ENCODE results near the gene HOXA7.

Gene HOXA7

DNA sequence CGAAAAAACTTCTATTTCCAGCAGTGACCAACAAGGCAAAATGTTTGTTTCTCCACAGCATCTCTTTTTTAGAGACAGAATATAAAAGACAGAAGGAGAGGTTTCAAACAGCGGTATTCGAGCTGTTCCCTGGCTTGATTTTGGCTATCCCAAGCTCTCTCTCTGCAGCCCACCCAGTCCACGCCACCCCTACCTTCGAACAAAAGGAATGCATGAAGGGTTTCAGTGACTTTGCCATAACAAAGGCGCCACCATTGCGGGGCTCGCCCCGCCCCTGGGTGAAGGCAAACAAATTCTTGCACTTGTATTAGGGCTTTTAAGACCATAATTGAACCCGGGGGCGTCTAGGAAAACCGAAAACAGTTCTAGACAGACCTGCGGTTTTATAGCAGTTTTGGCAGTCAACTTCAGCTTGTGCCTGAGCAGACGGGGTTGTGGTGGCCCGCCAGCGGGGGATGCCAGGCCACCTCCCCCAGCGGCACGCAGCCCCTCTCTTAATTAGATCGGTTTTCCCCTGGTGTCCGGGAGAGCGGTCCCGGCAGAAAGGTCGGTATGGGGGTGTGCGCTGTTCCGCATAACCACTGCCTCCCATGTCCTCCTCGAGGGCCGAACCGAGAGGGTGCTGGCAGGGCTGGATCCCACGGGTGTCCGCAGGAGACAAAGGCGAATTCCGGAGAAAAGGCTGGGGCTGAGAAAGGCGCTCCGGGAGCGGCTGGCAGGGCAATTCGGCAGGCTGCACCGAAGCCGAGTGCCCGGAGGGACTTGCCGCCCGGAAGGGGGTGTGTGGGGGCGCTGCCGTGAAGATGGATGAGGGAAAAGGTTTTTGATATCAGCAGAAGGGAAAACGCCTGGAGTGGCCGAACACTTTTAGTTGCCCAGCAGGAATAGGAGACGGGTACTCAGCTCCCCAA is 31.3 kb upstream of the HOXA7 start (continued):
- TF ChIP-seq ZNF341 (tag by site-specific recombination; IDR thresholded peaks at IDR 0.05; ENCODE audit: low read depth) (peak; percentile 89), ZNF510 (tag by site-specific recombination; IDR thresholded peaks at IDR 0.05; ENCODE audit: insufficient replicate concordance) (no peak), ZNF221 (tag by site-specific recombination; IDR thresholded peaks at IDR 0.05; ENCODE audit: borderline replicate concordance) (no peak), REPIN1 (tag by site-specific recombination; IDR thresholded peaks at IDR 0.05; ENCODE audit: low read depth) (no peak), KLF9 (tag by site-specific recombination; IDR thresholded peaks at IDR 0.05; ENCODE audit: low read depth) (peak; percentile 49; the same call in 1 of the 2 replicates), ZNF548 (tag by site-specific recombination; IDR thresholded peaks at IDR 0.05) (no peak), ZNF747 (tag by site-specific recombination; IDR thresholded peaks at IDR 0.05) (no peak), ZNF140 (tag by site-specific recombination; IDR thresholded peaks at IDR 0.05) (no peak), ZNF157 (tag by site-specific recombination; IDR thresholded peaks at IDR 0.05) (no peak), ZNF629 (tag by site-specific recombination; IDR thresholded peaks at IDR 0.05) (no peak), ZBTB21 (tag by site-specific recombination; IDR thresholded peaks at IDR 0.05) (no peak), ZNF677 (tag by site-specific recombination; IDR thresholded peaks at IDR 0.05) (no peak), ZNF777 (tag by site-specific recombination; IDR thresholded peaks at IDR 0.05; ENCODE audit: borderline replicate concordance) (peak; percentile 15; the same call in 1 of the 2 replicates), ZBTB8A (tag by site-specific recombination; IDR thresholded peaks at IDR 0.05) (peak; percentile 93), TCF7L2 (IDR thresholded peaks at IDR 0.05; ENCODE audit: borderline replicate concordance, low read depth, low read length) (no peak), ZFP69B (tag by site-specific recombination; IDR thresholded peaks at IDR 0.05) (no peak), ZNF169 (tag by site-specific recombination; IDR thresholded peaks at IDR 0.05) (no peak), ZSCAN30 (tag by site-specific recombination; IDR thresholded peaks at IDR 0.05) (peak; percentile 22; the same call in 1 of the 2 replicates), PATZ1 (tag by site-specific recombination; IDR thresholded peaks at IDR 0.05) (no peak; the same call in none of the 2 replicates)
- TF ChIP-seq, protein P1, sequence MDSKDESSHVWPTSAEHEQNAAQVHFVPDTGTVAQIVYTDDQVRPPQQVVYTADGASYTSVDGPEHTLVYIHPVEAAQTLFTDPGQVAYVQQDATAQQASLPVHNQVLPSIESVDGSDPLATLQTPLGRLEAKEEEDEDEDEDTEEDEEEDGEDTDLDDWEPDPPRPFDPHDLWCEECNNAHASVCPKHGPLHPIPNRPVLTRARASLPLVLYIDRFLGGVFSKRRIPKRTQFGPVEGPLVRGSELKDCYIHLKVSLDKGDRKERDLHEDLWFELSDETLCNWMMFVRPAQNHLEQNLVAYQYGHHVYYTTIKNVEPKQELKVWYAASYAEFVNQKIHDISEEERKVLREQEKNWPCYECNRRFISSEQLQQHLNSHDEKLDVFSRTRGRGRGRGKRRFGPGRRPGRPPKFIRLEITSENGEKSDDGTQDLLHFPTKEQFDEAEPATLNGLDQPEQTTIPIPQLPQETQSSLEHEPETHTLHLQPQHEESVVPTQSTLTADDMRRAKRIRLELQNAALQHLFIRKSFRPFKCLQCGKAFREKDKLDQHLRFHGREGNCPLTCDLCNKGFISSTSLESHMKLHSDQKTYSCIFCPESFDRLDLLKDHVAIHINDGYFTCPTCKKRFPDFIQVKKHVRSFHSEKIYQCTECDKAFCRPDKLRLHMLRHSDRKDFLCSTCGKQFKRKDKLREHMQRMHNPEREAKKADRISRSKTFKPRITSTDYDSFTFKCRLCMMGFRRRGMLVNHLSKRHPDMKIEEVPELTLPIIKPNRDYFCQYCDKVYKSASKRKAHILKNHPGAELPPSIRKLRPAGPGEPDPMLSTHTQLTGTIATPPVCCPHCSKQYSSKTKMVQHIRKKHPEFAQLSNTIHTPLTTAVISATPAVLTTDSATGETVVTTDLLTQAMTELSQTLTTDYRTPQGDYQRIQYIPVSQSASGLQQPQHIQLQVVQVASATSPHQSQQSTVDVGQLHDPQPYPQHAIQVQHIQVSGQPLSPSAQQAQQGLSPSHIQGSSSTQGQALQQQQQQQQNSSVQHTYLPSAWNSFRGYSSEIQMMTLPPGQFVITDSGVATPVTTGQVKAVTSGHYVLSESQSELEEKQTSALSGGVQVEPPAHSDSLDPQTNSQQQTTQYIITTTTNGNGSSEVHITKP (tag by site-specific recombination; IDR thresholded peaks at IDR 0.05): peak; percentile 9; the same call in 1 of the 2 replicates
- TF ChIP-seq, protein P2, sequence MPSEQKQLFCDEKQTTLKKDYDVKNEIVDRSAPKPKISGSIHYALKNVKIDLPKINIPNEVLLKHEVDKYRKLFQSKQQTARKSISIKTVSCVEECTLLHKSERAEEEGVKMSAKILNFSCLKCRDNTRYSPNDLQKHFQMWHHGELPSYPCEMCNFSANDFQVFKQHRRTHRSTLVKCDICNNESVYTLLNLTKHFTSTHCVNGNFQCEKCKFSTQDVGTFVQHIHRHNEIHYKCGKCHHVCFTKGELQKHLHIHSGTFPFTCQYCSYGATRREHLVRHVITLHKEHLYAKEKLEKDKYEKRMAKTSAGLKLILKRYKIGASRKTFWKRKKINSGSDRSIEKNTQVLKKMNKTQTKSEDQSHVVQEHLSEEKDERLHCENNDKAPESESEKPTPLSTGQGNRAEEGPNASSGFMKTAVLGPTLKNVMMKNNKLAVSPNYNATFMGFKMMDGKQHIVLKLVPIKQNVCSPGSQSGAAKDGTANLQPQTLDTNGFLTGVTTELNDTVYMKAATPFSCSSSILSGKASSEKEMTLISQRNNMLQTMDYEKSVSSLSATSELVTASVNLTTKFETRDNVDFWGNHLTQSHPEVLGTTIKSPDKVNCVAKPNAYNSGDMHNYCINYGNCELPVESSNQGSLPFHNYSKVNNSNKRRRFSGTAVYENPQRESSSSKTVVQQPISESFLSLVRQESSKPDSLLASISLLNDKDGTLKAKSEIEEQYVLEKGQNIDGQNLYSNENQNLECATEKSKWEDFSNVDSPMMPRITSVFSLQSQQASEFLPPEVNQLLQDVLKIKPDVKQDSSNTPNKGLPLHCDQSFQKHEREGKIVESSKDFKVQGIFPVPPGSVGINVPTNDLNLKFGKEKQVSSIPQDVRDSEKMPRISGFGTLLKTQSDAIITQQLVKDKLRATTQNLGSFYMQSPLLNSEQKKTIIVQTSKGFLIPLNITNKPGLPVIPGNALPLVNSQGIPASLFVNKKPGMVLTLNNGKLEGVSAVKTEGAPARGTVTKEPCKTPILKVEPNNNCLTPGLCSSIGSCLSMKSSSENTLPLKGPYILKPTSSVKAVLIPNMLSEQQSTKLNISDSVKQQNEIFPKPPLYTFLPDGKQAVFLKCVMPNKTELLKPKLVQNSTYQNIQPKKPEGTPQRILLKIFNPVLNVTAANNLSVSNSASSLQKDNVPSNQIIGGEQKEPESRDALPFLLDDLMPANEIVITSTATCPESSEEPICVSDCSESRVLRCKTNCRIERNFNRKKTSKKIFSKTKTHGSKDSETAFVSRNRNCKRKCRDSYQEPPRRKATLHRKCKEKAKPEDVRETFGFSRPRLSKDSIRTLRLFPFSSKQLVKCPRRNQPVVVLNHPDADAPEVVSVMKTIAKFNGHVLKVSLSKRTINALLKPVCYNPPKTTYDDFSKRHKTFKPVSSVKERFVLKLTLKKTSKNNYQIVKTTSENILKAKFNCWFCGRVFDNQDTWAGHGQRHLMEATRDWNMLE (tag by site-specific recombination; conservative IDR thresholded peaks at IDR 0.05; ENCODE audit: low read depth): no peak
- TF ChIP-seq, protein P3, sequence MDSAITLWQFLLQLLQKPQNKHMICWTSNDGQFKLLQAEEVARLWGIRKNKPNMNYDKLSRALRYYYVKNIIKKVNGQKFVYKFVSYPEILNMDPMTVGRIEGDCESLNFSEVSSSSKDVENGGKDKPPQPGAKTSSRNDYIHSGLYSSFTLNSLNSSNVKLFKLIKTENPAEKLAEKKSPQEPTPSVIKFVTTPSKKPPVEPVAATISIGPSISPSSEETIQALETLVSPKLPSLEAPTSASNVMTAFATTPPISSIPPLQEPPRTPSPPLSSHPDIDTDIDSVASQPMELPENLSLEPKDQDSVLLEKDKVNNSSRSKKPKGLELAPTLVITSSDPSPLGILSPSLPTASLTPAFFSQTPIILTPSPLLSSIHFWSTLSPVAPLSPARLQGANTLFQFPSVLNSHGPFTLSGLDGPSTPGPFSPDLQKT (IDR thresholded peaks at IDR 0.05; ENCODE audit: borderline replicate concordance, low read depth, low read length): no peak
- TF ChIP-seq, protein P4, sequence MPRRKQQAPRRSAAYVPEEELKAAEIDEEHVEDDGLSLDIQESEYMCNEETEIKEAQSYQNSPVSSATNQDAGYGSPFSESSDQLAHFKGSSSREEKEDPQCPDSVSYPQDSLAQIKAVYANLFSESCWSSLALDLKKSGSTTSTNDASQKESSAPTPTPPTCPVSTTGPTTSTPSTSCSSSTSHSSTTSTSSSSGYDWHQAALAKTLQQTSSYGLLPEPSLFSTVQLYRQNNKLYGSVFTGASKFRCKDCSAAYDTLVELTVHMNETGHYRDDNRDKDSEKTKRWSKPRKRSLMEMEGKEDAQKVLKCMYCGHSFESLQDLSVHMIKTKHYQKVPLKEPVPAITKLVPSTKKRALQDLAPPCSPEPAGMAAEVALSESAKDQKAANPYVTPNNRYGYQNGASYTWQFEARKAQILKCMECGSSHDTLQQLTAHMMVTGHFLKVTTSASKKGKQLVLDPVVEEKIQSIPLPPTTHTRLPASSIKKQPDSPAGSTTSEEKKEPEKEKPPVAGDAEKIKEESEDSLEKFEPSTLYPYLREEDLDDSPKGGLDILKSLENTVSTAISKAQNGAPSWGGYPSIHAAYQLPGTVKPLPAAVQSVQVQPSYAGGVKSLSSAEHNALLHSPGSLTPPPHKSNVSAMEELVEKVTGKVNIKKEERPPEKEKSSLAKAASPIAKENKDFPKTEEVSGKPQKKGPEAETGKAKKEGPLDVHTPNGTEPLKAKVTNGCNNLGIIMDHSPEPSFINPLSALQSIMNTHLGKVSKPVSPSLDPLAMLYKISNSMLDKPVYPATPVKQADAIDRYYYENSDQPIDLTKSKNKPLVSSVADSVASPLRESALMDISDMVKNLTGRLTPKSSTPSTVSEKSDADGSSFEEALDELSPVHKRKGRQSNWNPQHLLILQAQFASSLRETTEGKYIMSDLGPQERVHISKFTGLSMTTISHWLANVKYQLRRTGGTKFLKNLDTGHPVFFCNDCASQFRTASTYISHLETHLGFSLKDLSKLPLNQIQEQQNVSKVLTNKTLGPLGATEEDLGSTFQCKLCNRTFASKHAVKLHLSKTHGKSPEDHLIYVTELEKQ (tag by site-specific recombination; IDR thresholded peaks at IDR 0.05; ENCODE audit: borderline replicate concordance): no peak
